HepG2 (cell line): ENCODE measurements around the gene NUDT22. TPM values are rescaled to one million over a fixed set of nuclear protein-coding genes. Genes with fewer than 3 reads are reported as not detected.
A peak's percentile ranks its signal among the peaks of the same experiment; 100 is the strongest.

Experiments
- FOSL1 ChIP-seq: sonication (generic); formaldehyde crosslinking; IDR thresholded peaks from 2 replicates; pipeline ENCODE4 v1.9.0; 2021; ENCODE audit warnings: missing genetic modification reagents, borderline replicate concordance
- FOXJ3 ChIP-seq: sonication (generic); formaldehyde crosslinking; IDR thresholded peaks from 2 replicates; pipeline ENCODE4 v1.4.0; 2020; ENCODE audit warnings: missing genetic modification reagents, mild to moderate bottlenecking, borderline replicate concordance
- NFIB ChIP-seq: sonication (generic); formaldehyde crosslinking; IDR thresholded peaks from 2 replicates; pipeline ENCODE4 v1.9.0; 2021; ENCODE audit warnings: missing genetic modification reagents, mild to moderate bottlenecking, borderline replicate concordance
- NFKB2 ChIP-seq: sonication (generic); formaldehyde crosslinking; IDR thresholded peaks from 2 replicates; pipeline ENCODE4 v1.4.0; 2020; ENCODE audit warnings: missing genetic modification reagents, borderline replicate concordance
- NRL ChIP-seq: sonication (generic); formaldehyde crosslinking; IDR thresholded peaks from 2 replicates; pipeline ENCODE4 v1.5.0; 2020; ENCODE audit warnings: missing genetic modification reagents, mild to moderate bottlenecking, moderate library complexity, borderline replicate concordance
- PAX8 ChIP-seq: sonication (generic); formaldehyde crosslinking; IDR thresholded peaks from 2 replicates; pipeline ENCODE4 v1.8.0; 2022; ENCODE audit warnings: mild to moderate bottlenecking, missing genetic modification reagents, borderline replicate concordance
- PHF21A ChIP-seq: sonication (generic); formaldehyde crosslinking; IDR thresholded peaks from 2 replicates; pipeline ENCODE4 v1.5.0; 2020; ENCODE audit warnings: mild to moderate bottlenecking, missing genetic modification reagents
- RARA ChIP-seq: IDR thresholded peaks from 2 replicates; pipeline ENCODE4 v1.6.1; 2016; ENCODE audit warnings: missing genetic modification reagents, missing compliant biosample characterization
- RBM22 ChIP-seq: fragments of 200-400 bp; formaldehyde crosslinking; optimal IDR thresholded peaks from 2 replicates; pipeline ENCODE3; 2017; ENCODE audit warnings: mild to moderate bottlenecking, low read length, moderate library complexity
- RXRB ChIP-seq: IDR thresholded peaks from 2 replicates; pipeline ENCODE4 v1.6.1; 2016; ENCODE audit warnings: borderline replicate concordance, missing genetic modification reagents, missing compliant biosample characterization
- SALL1 ChIP-seq: sonication (generic); formaldehyde crosslinking; IDR thresholded peaks from 2 replicates; pipeline ENCODE4 v1.8.0; 2022; ENCODE audit warnings: mild to moderate bottlenecking, missing genetic modification reagents
- SAP130 ChIP-seq: IDR thresholded peaks from 2 replicates; pipeline ENCODE4 v1.6.1; 2016; ENCODE audit warnings: low read depth
- SETDB1 ChIP-seq: sonication (generic); formaldehyde crosslinking; IDR thresholded peaks from 2 replicates; pipeline ENCODE4 v1.5.1; 2020; ENCODE audit warnings: missing genetic modification reagents, mild to moderate bottlenecking, borderline replicate concordance
- SIN3B ChIP-seq: fragments of 150-350 bp; IDR thresholded peaks from 2 replicates; pipeline ENCODE4 v1.6.1; 2014; ENCODE audit warnings: low read length
- SMAD9 ChIP-seq: sonication (generic); formaldehyde crosslinking; IDR thresholded peaks from 2 replicates; pipeline ENCODE4 v1.5.1; 2020; ENCODE audit warnings: mild to moderate bottlenecking, missing genetic modification reagents
- SOX6 ChIP-seq, 2 experiments: fragments of 450-650 bp in 1 of 2; sonication (generic) in 1 of 2; formaldehyde crosslinking in 1 of 2; IDR thresholded peaks; 2 replicates each; pipeline versions ENCODE4 v1.4.0 to v1.6.1; 2017 to 2020; ENCODE audit warnings: antibody characterized with exemption in 1 of 2, mild to moderate bottlenecking in 1 of 2, missing genetic modification reagents in 1 of 2
- XRCC5 ChIP-seq: fragments of 200-400 bp; formaldehyde crosslinking; optimal IDR thresholded peaks from 2 replicates; pipeline ENCODE3; 2017; ENCODE audit warnings: mild to moderate bottlenecking, low read length
- ZFP36L1 ChIP-seq: sonication (generic); formaldehyde crosslinking; IDR thresholded peaks from 2 replicates; pipeline ENCODE4 v1.8.0; 2022; ENCODE audit warnings: mild to moderate bottlenecking, missing genetic modification reagents, moderate library complexity
- ZNF10 ChIP-seq: sonication (generic); formaldehyde crosslinking; IDR thresholded peaks from 2 replicates; pipeline ENCODE4 v1.4.0; 2020; ENCODE audit warnings: mild to moderate bottlenecking, low read depth, missing genetic modification reagents, borderline replicate concordance
- ZNF343 ChIP-seq: sonication (generic); formaldehyde crosslinking; IDR thresholded peaks from 2 replicates; pipeline ENCODE4 v1.4.0; 2020; ENCODE audit warnings: mild to moderate bottlenecking, missing genetic modification reagents
- ZNF616 ChIP-seq: sonication (generic); formaldehyde crosslinking; IDR thresholded peaks from 2 replicates; pipeline ENCODE4 v1.5.0; 2020; ENCODE audit warnings: low read depth, mild to moderate bottlenecking, missing genetic modification reagents
- ZUFSP ChIP-seq: sonication (generic); formaldehyde crosslinking; IDR thresholded peaks from 2 replicates; pipeline ENCODE4 v1.9.0; 2021; ENCODE audit warnings: missing genetic modification reagents, mild to moderate bottlenecking, borderline replicate concordance
- polyA plus RNA-seq, 8 experiments: library from polyadenylated mRNA; depleted of rRNA in 3 of 8; stranded (reverse) in 7 of 8; unstranded in 1 of 8; fragments of >200 nt; fragmentation: Illumina TruSeq in 4 of 8; extraction: Trizol in 4 of 8; gene quantifications; 2 replicates each; pipeline versions ENCODE4 v1.2.1 to v1.2.3, GENCODE V29; 2011 to 2016; ENCODE audit warnings: low read depth in 4 of 8, missing spikeins in 1 of 8, mixed read lengths in 1 of 8; ENCODE audit not compliant: insufficient read depth in 1 of 8
- total RNA-seq, 5 experiments: library from RNA; depleted of rRNA; stranded (reverse); fragments of >200 nt; fragmentation: Illumina TruSeq; extraction: Trizol; gene quantifications; 2 replicates each; pipeline ENCODE4 v1.2.3, GENCODE V29; 2016; ENCODE audit warnings: low read depth in 1 of 5
- TF ChIP-seq, protein P1 (sequence below): sonication (generic); formaldehyde crosslinking; IDR thresholded peaks from 2 replicates; pipeline ENCODE4 v1.5.0; 2020; ENCODE audit warnings: mild to moderate bottlenecking, missing genetic modification reagents
- TF ChIP-seq, protein P2 (sequence below): IDR thresholded peaks from 2 replicates; pipeline ENCODE4 v1.6.1; 2016

Gene NUDT22
- total and polyA plus RNA-seq, 2 of the 13 experiments (the other 11 are each of a cell fraction or from before 2014, with no cell fraction given) = 33.5 to 39.8 TPM

GRCh38 chr11:64240435-64241240 is 14.6 kb downstream of the NUDT22 start, which contains the start of gene FKBP2 (continued):
- TF ChIP-seq, protein P1, sequence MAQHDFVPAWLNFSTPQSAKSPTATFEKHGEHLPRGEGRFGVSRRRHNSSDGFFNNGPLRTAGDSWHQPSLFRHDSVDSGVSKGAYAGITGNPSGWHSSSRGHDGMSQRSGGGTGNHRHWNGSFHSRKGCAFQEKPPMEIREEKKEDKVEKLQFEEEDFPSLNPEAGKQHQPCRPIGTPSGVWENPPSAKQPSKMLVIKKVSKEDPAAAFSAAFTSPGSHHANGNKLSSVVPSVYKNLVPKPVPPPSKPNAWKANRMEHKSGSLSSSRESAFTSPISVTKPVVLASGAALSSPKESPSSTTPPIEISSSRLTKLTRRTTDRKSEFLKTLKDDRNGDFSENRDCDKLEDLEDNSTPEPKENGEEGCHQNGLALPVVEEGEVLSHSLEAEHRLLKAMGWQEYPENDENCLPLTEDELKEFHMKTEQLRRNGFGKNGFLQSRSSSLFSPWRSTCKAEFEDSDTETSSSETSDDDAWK (CRISPR knock-in tag) = no peak
- TF ChIP-seq RXRB (CRISPR knock-in tag) (peak; percentile 71), FOSL1 (CRISPR knock-in tag) (peak; percentile 27; the same call in 1 of the 2 replicates), NFIB (no peak), RARA (CRISPR knock-in tag) (peak; percentile 82), SOX6 (IDR thresholded peaks at IDR 0.05) (no peak), SOX6 (CRISPR knock-in tag; IDR thresholded peaks at IDR 0.05) (peak; percentile 31; the same call in 1 of the 2 replicates), SIN3B (no peak), RBM22 (peak; percentile 74), SAP130 (CRISPR knock-in tag) (peak; percentile 84), ZFP36L1 (CRISPR knock-in tag) (no peak; the same call in 1 of the 2 replicates), FOXJ3 (CRISPR knock-in tag) (no peak), ZNF10 (CRISPR knock-in tag) (no peak), XRCC5 (no peak), NFKB2 (0 out of 2 replicates have a peak, but pooled peaks have one; percentile 60), ZNF616 (CRISPR knock-in tag) (no peak; the same call in 1 of the 2 replicates), SALL1 (CRISPR knock-in tag) (peak; percentile 58), ZUFSP (CRISPR knock-in tag) (no peak), SETDB1 (no peak), PHF21A (peak; percentile 54), SMAD9 (peak; percentile 82), ZNF343 (CRISPR knock-in tag) (0 out of 2 replicates have a peak, but pooled peaks have one; percentile 35), PAX8 (CRISPR knock-in tag) (no peak), NRL (CRISPR knock-in tag) (0 out of 2 replicates have a peak, but pooled peaks have one; percentile 51)
- TF ChIP-seq, protein P2, sequence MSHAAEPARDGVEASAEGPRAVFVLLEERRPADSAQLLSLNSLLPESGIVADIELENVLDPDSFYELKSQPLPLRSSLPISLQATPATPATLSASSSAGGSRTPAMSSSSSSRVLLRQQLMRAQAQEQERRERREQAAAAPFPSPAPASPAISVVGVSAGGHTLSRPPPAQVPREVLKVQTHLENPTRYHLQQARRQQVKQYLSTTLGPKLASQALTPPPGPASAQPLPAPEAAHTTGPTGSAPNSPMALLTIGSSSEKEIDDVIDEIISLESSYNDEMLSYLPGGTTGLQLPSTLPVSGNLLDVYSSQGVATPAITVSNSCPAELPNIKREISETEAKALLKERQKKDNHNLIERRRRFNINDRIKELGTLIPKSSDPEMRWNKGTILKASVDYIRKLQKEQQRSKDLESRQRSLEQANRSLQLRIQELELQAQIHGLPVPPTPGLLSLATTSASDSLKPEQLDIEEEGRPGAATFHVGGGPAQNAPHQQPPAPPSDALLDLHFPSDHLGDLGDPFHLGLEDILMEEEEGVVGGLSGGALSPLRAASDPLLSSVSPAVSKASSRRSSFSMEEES (CRISPR knock-in tag) = no peak
